ENCODE results near the gene ZNF33A. TPM values are rescaled to one million over a fixed set of nuclear protein-coding genes. Genes with fewer than 3 reads are reported as not detected.
A peak's percentile ranks its signal among the peaks of the same experiment; 100 is the strongest.
"Not testable (repeated sequence)": the region's sequence is repeated elsewhere in the genome, so short reads cannot be mapped to it uniquely, and the experiment has no call there.

ZNF33A gene
- total RNA-seq, 1 experiment from 2014 or later, result 36.3 TPM

DNA sequence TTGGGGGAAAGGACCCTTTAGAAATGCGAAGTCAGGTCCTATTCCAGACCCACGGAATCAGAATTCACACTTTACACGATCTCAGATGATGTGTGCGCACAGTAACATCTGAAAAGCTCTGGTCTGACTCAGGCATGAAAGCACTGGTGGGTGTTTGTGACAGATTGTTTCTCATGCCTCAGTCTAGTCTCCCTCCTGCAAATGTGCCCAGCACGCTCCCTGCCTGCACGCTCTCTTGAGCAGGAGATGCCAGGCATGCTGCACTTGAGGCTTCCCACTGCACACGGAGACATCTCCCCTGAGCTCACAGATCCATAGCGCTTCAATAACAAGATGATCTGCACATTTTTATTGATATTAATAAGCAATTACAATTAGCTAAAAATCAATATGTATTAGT lies 60.0 kb downstream of the ZNF33A start:
- Histone ChIP-seq H3K4me3 (ENCODE audit: low read depth, low read length) (no peak overlapping the region), H3K4me1 (no peaks in the 10 kb centered on the region), H3K36me3 (ENCODE audit: control insufficient read depth, insufficient read depth, low read length) (no peaks in the 10 kb centered on the region), H3K9me3 (no peaks in the 10 kb centered on the region), H3K27me3 (replicated peaks; ENCODE audit: control insufficient read depth, insufficient read depth, low read length) (no peaks in the 10 kb centered on the region)
- H3K9me3 Mint-ChIP-seq (ENCODE audit: unreplicated experiment), result peaks cover 10% of the 10 kb centered on the region
- ChIA-PET POLR2A (no interaction called here), CTCF (no interaction called here)
- no peak for DNase-seq
- no TSS peak for BruUV-seq (replicated peaks)
- no peak overlapping the region for H3K27ac Mint-ChIP-seq (ENCODE audit: unreplicated experiment)
- H3K4me1 Mint-ChIP-seq (ENCODE audit: low read depth, unreplicated experiment), result no peaks in the 10 kb centered on the region
- peaks cover 2% of the 10 kb centered on the region for H3K27me3 Mint-ChIP-seq (ENCODE audit: insufficient read depth, unreplicated experiment)
- H3K36me3 Mint-ChIP-seq (ENCODE audit: insufficient read depth, unreplicated experiment), result no peaks in the 10 kb centered on the region
- intact Hi-C loops (cut with micrococcal nuclease; ENCODE audit: unreplicated experiment), result no loop called here
- no peak overlapping the region for H3K4me3 Mint-ChIP-seq (ENCODE audit: unreplicated experiment)
- TF ChIP-seq, protein P1, sequence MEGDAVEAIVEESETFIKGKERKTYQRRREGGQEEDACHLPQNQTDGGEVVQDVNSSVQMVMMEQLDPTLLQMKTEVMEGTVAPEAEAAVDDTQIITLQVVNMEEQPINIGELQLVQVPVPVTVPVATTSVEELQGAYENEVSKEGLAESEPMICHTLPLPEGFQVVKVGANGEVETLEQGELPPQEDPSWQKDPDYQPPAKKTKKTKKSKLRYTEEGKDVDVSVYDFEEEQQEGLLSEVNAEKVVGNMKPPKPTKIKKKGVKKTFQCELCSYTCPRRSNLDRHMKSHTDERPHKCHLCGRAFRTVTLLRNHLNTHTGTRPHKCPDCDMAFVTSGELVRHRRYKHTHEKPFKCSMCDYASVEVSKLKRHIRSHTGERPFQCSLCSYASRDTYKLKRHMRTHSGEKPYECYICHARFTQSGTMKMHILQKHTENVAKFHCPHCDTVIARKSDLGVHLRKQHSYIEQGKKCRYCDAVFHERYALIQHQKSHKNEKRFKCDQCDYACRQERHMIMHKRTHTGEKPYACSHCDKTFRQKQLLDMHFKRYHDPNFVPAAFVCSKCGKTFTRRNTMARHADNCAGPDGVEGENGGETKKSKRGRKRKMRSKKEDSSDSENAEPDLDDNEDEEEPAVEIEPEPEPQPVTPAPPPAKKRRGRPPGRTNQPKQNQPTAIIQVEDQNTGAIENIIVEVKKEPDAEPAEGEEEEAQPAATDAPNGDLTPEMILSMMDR (IDR thresholded peaks at IDR 0.05; ENCODE audit: insufficient read depth in 1 of 2, low read depth in 1 of 2, low read length in 1 of 2, severe bottlenecking in 1 of 2, unreplicated experiment in 1 of 2), result no peak

DNA sequence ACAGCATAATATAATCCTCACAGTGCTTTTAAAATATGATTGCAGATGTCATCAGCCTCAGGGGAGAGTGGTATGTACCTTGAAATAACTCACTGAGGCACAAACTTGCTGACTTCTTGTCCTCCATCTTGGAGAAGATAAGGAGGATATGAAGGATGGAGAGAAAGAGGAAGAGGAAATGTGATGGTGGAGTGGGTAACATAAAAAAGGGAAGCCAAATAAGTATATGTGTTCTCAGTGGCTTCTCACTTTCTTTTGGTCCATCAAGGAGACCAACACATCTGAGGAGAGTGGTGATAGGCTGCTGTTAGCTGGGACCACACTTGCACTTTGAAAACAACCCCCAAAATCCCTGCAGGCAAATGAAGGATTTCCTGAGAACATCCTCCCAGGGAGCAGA lies 62.1 kb downstream of the ZNF33A start:
- peaks cover 23% of the 10 kb centered on the region for H3K9me3 Mint-ChIP-seq (ENCODE audit: unreplicated experiment)

DNA sequence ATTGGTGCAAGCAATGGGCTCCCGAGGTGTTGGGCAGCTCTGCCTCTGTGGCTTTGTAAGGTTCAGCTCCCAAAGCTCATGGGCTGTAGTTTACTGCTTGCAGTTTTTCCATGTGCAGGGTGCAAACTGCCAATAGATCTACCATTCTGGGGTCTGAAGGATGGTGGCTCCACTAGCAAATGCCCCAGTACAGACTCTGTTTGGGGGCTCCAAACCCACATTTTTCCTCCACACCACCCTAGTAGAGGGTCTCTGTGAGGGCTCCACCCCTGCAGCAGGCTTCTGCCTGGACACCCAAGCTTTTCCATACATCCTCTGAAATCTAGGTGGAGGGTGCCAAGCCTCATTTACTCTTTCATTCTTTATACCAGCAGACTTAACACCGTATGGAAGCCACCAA lies 66.2 kb downstream of the ZNF33A start:
- DNase-seq, result no peak
- H3K27me3 ChIP-seq (replicated peaks; ENCODE audit: control insufficient read depth, insufficient read depth, low read length), result no peaks in the 10 kb centered on the region
- no peak overlapping the region for H3K4me3 ChIP-seq (ENCODE audit: low read depth, low read length)
- no peaks in the 10 kb centered on the region for H3K36me3 ChIP-seq (ENCODE audit: control insufficient read depth, insufficient read depth, low read length)
- TF ChIP-seq, protein P1 (IDR thresholded peaks at IDR 0.05; ENCODE audit: insufficient read depth in 1 of 2, low read depth in 1 of 2, low read length in 1 of 2, severe bottlenecking in 1 of 2, unreplicated experiment in 1 of 2), result no peak
- peaks cover 20% of the 10 kb centered on the region for H3K9me3 ChIP-seq
- BruUV-seq (replicated peaks), result no TSS peak
- Mint-ChIP-seq H3K4me3 (ENCODE audit: unreplicated experiment) (no peak overlapping the region), H3K4me1 (ENCODE audit: low read depth, unreplicated experiment) (no peaks in the 10 kb centered on the region), H3K36me3 (ENCODE audit: insufficient read depth, unreplicated experiment) (no peaks in the 10 kb centered on the region), H3K27me3 (ENCODE audit: insufficient read depth, unreplicated experiment) (peaks cover 2% of the 10 kb centered on the region), H3K27ac (ENCODE audit: unreplicated experiment) (no peak overlapping the region), H3K9me3 (ENCODE audit: unreplicated experiment) (peaks cover 43% of the 10 kb centered on the region)
- intact Hi-C loops (cut with micrococcal nuclease; ENCODE audit: unreplicated experiment), result no loop called here
- no peaks in the 10 kb centered on the region for H3K4me1 ChIP-seq
- ChIA-PET POLR2A (no interaction called here), CTCF (no interaction called here)

More for the DNA sequence above, 62.1 kb downstream of the ZNF33A start:
- Mint-ChIP-seq H3K27ac (ENCODE audit: unreplicated experiment) (no peak overlapping the region), H3K4me1 (ENCODE audit: low read depth, unreplicated experiment) (no peaks in the 10 kb centered on the region), H3K27me3 (ENCODE audit: insufficient read depth, unreplicated experiment) (peaks cover 2% of the 10 kb centered on the region), H3K36me3 (ENCODE audit: insufficient read depth, unreplicated experiment) (no peaks in the 10 kb centered on the region), H3K4me3 (ENCODE audit: unreplicated experiment) (no peak overlapping the region)
- POLR2A ChIA-PET, result no interaction called here
- no TSS peak for BruUV-seq (replicated peaks)
- no peak for DNase-seq
- intact Hi-C loops (cut with micrococcal nuclease; ENCODE audit: unreplicated experiment), result no loop called here
- CTCF ChIA-PET, result no interaction called here
- H3K4me1 ChIP-seq, result no peaks in the 10 kb centered on the region
- peaks cover 15% of the 10 kb centered on the region; the same call in 1 of the 2 replicates for H3K9me3 ChIP-seq
- no peak overlapping the region for H3K4me3 ChIP-seq (ENCODE audit: low read depth, low read length)
- TF ChIP-seq, protein P1 (IDR thresholded peaks at IDR 0.05; ENCODE audit: insufficient read depth in 1 of 2, low read depth in 1 of 2, low read length in 1 of 2, severe bottlenecking in 1 of 2, unreplicated experiment in 1 of 2), result no peak
- H3K36me3 ChIP-seq (ENCODE audit: control insufficient read depth, insufficient read depth, low read length), result no peaks in the 10 kb centered on the region
- no peaks in the 10 kb centered on the region for H3K27me3 ChIP-seq (replicated peaks; ENCODE audit: control insufficient read depth, insufficient read depth, low read length)

DNA sequence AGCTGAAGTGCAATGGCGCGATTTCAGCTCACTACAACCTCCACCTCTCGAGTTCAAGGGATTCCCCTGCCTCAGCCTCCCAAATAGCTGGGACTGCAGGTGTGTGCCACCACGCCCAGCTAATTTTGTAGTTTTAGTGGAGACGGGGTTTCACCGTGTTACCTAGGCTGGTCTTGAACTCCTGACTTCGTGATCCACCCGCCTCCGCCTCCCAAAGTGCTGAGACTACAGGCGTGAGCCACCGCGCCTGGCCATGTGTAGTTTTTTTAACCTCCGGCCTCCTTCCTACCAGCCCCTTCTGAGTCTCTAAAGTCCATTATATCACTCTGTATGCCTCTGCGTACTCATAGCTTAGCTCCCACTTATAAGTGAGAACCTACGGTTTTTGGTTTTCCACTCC lies 82.8 kb downstream of the ZNF33A start:
- CTCF ChIA-PET; H3K9me3 Mint-ChIP-seq (ENCODE audit: unreplicated experiment); H3K27me3 ChIP-seq (replicated peaks; ENCODE audit: control insufficient read depth, insufficient read depth, low read length); H3K27me3 Mint-ChIP-seq (ENCODE audit: insufficient read depth, unreplicated experiment); H3K4me1 ChIP-seq; DNase-seq; H3K4me1 Mint-ChIP-seq (ENCODE audit: low read depth, unreplicated experiment); BruUV-seq (replicated peaks); H3K36me3 ChIP-seq (ENCODE audit: control insufficient read depth, insufficient read depth, low read length); H3K9me3 ChIP-seq: not testable (repeated sequence)
- peak overlapping the region; percentile 88 for H3K27ac Mint-ChIP-seq (ENCODE audit: unreplicated experiment)
- POLR2A ChIA-PET, result interaction anchor here (0.7 kb wide), 1 partner anchor 83 kb away, joined by 3 read pairs; no protein-coding TSS in a partner anchor
- peak overlapping the region; percentile 86 for H3K4me3 Mint-ChIP-seq (ENCODE audit: unreplicated experiment)
- H3K36me3 Mint-ChIP-seq (ENCODE audit: insufficient read depth, unreplicated experiment), result peaks cover 30% of the 10 kb centered on the region
- peak overlapping the region; percentile 99 for H3K4me3 ChIP-seq (ENCODE audit: low read depth, low read length)
- intact Hi-C loops (cut with micrococcal nuclease; ENCODE audit: unreplicated experiment), result loop anchor here (10.0 kb wide), 1 partner anchor 261 kb away; no protein-coding TSS in a partner anchor
